SH-SY5Y (cell line): ENCODE results near the gene PM20D2.
A peak's percentile ranks its signal among the peaks of the same experiment; 100 is the strongest.

ENCODE experiments used
- GATA2 ChIP-seq: IDR thresholded peaks from 2 replicates; pipeline ENCODE4 v1.6.1; 2011; ENCODE audit warnings: mild to moderate bottlenecking, low read depth, low read length
- GATA3 ChIP-seq: IDR thresholded peaks from 2 replicates; pipeline ENCODE4 v1.6.1; 2011; ENCODE audit warnings: low read depth, mild to moderate bottlenecking, low read length, moderate library complexity

Gene PM20D2

GRCh38 chr6:89145956-89146717 lies at the start of gene PM20D2:
Gene PM20D2 (plus strand): TSS chr6:89146055. CDS start chr6:89146145, 90 bp downstream.
- TF ChIP-seq GATA2 (no peak), GATA3 (no peak)

GRCh38 chr6:89098461-89098860 lies 47.4 kb upstream of the PM20D2 start:
- TF ChIP-seq GATA3, result no peak
- no peak for TF ChIP-seq GATA2

- TF ChIP-seq GATA2 (no peak), GATA3 (no peak)
Measured at GRCh38 chr6:89100114-89100513, 45.7 kb upstream of the PM20D2 start.

- TF ChIP-seq GATA3 (no peak), GATA2 (no peak)
Measured at GRCh38 chr6:89110284-89110683, 35.6 kb upstream of the PM20D2 start.

GRCh38 chr6:89111933-89112332 lies 33.9 kb upstream of the PM20D2 start:
- no peak for TF ChIP-seq GATA3
- TF ChIP-seq GATA2, result no peak

GRCh38 chr6:89116702-89117101 lies 29.2 kb upstream of the PM20D2 start:
- TF ChIP-seq GATA2 (no peak), GATA3 (no peak)

GRCh38 chr6:89117211-89118108 lies 28.4 kb upstream of the PM20D2 start, which contains the start of gene SRSF12:
Gene SRSF12 (minus strand): TSS chr6:89118071. CDS start chr6:89117887, 184 bp downstream.
- TF ChIP-seq GATA3, result no peak
- TF ChIP-seq GATA2, result peak; percentile 59

GRCh38 chr6:89118931-89119330 lies 26.9 kb upstream of the PM20D2 start:
- TF ChIP-seq GATA2 (no peak), GATA3 (no peak)

- TF ChIP-seq GATA3 (no peak), GATA2 (no peak)
Measured at GRCh38 chr6:89120371-89120770, 25.5 kb upstream of the PM20D2 start.

- no peak for TF ChIP-seq GATA2
- no peak for TF ChIP-seq GATA3
Measured at GRCh38 chr6:89121934-89122333, 23.9 kb upstream of the PM20D2 start.

GRCh38 chr6:89122625-89123024 lies 23.2 kb upstream of the PM20D2 start:
- TF ChIP-seq GATA2 (no peak), GATA3 (no peak)

GRCh38 chr6:89131599-89131998 lies 14.3 kb upstream of the PM20D2 start:
- TF ChIP-seq GATA3 (no peak), GATA2 (no peak)

- no peak for TF ChIP-seq GATA2
- no peak for TF ChIP-seq GATA3
Measured at GRCh38 chr6:89132057-89132456, 13.8 kb upstream of the PM20D2 start.

- TF ChIP-seq GATA2 (no peak), GATA3 (no peak)
Measured at GRCh38 chr6:89133981-89134380, 11.9 kb upstream of the PM20D2 start.

- TF ChIP-seq GATA3 (no peak), GATA2 (no peak)
Measured at GRCh38 chr6:89134723-89135122, 11.1 kb upstream of the PM20D2 start.

GRCh38 chr6:89138173-89138572 lies 7.7 kb upstream of the PM20D2 start:
- TF ChIP-seq GATA3 (no peak), GATA2 (no peak)
